Activated gamma-delta T cell treated with anti-CD3 and anti-CD28 coated beads, Interleukin-2, amount 50 U/mL, for 16 hours (primary cell): ENCODE data around the gene SAP30L.

Experiments used
- DNase-seq: peaks from one replicate; pipeline ENCODE4 v3.0.0-alpha.2; 2020; ENCODE audit warnings: low read depth

The SAP30L gene

GRCh38 chr5:154509784-154510555 is 64.2 kb downstream of the SAP30L start:
- DNase-seq = no peak
